Gastroesophageal sphincter (tissue), 4 donors: ENCODE measurements around the gene MRFAP1. TPM values are rescaled to one million over a fixed set of nuclear protein-coding genes. Genes with fewer than 3 reads are reported as not detected.

Experiments
- ATAC-seq: fragments of 150-250 bp; one replicate; pipeline ENCODE4 v1.9.1; 2016; ENCODE audit warnings: mild to moderate bottlenecking, moderate library complexity
- H3K27ac ChIP-seq, 4 donors: fragments of 200-600 bp; sonication (generic) in 3 of 4; 1 replicate in 3 of 4; 2 replicates in 1 of 4; pipeline ENCODE4 v1.5.1; 2016 to 2019
- H3K27me3 ChIP-seq: fragments of 200-600 bp; sonication (generic); one replicate; pipeline ENCODE4 v1.5.1; 2019
- H3K36me3 ChIP-seq, 2 donors: fragments of 200-600 bp; sonication (generic); one replicate each; pipeline ENCODE4 v1.5.1; 2019; ENCODE audit warnings: control low read depth in 1 of 2
- H3K4me1 ChIP-seq, 3 donors: fragments of 200-600 bp; sonication (generic); 1 replicate in 2 of 3; 2 replicates in 1 of 3; pipeline ENCODE4 v1.5.1; 2016 to 2019; ENCODE audit warnings: control low read depth in 2 of 3
- H3K4me3 ChIP-seq, 2 donors: fragments of 200-600 bp; sonication (generic); one replicate each; pipeline ENCODE4 v1.5.1; 2019; ENCODE audit warnings: mild to moderate bottlenecking in 1 of 2, moderate library complexity in 1 of 2
- H3K9me3 ChIP-seq, 3 donors: fragments of 200-600 bp; sonication (generic); one replicate each; pipeline ENCODE4 v1.5.1; 2017 to 2019; ENCODE audit warnings: control low read depth in 2 of 3
- EP300 ChIP-seq: sonication (generic); formaldehyde crosslinking; IDR thresholded peaks from one replicate; pipeline ENCODE4 v1.6.1; 2017; ENCODE audit warnings: antibody characterized with exemption, mild to moderate bottlenecking
- POLR2A ChIP-seq, 2 donors: fragments of 450-650 bp; IDR thresholded peaks; one replicate each; pipeline ENCODE4 v1.6.1; 2017; ENCODE audit warnings: antibody characterized with exemption in 2 of 2, mild to moderate bottlenecking in 2 of 2, moderate library complexity in 1 of 2
- POLR2AphosphoS5 ChIP-seq: sonication (generic); formaldehyde crosslinking; IDR thresholded peaks from one replicate; pipeline ENCODE4 v1.6.1; 2017; ENCODE audit warnings: antibody characterized with exemption
- WGBS, 2 donors: methylation state at CpG; one replicate each; pipeline ENCODE4 v1.1.5; 2018; ENCODE audit warnings: low coverage in 1 of 2; 5-methylcytosine and 5-hydroxymethylcytosine counted together
- total RNA-seq, 4 donors: library from RNA; depleted of rRNA; stranded (reverse); fragments of >200 nt; gene quantifications; one replicate each; pipeline ENCODE4 v1.1.0, GENCODE V29; 2016
- TF ChIP-seq, protein P1 (sequence below), 4 experiments: fragments of 200-600 bp in 2 of 4; fragments of 450-650 bp in 2 of 4; sonication (generic) in 1 of 4; IDR thresholded peaks; one replicate each; pipeline ENCODE4 v1.5.1; 2017 to 2019; ENCODE audit warnings: antibody characterized with exemption in 4 of 4, mild to moderate bottlenecking in 2 of 4, moderate library complexity in 2 of 4

MRFAP1 gene
- total RNA-seq, result 100 to 1,000 TPM; 202 to 358 (median 277) TPM

GRCh38 chr4:6640292-6641163 is at the start of gene MRFAP1:
MRFAP1 (plus strand) TSS chr4:6640685; CDS start chr4:6640863, 178 bp downstream.
- peak; percentile 95 for ATAC-seq
- H3K9me3 ChIP-seq, result no peaks in the 10 kb centered on the region
- H3K27me3 ChIP-seq, result no peaks in the 10 kb centered on the region
- peaks cover 9 to 47% (median 21%) of the 10 kb centered on the region in 3 donors for H3K4me1 ChIP-seq
- peak within 1 kb of the TSS; percentile 74 to 91 (median 87) for H3K27ac ChIP-seq
- H3K36me3 ChIP-seq, result peaks cover 0 to 20% of the 10 kb centered on the region in 2 donors
- WGBS, 2 donors, result 0 to 1% methylated on average over 1 to 28 of the region's 90 CpGs
- H3K4me3 ChIP-seq, result peak within 1 kb of the TSS; percentile 56 to 61
- TF ChIP-seq, protein P1, sequence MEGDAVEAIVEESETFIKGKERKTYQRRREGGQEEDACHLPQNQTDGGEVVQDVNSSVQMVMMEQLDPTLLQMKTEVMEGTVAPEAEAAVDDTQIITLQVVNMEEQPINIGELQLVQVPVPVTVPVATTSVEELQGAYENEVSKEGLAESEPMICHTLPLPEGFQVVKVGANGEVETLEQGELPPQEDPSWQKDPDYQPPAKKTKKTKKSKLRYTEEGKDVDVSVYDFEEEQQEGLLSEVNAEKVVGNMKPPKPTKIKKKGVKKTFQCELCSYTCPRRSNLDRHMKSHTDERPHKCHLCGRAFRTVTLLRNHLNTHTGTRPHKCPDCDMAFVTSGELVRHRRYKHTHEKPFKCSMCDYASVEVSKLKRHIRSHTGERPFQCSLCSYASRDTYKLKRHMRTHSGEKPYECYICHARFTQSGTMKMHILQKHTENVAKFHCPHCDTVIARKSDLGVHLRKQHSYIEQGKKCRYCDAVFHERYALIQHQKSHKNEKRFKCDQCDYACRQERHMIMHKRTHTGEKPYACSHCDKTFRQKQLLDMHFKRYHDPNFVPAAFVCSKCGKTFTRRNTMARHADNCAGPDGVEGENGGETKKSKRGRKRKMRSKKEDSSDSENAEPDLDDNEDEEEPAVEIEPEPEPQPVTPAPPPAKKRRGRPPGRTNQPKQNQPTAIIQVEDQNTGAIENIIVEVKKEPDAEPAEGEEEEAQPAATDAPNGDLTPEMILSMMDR (IDR thresholded peaks at IDR 0.05), result peak in 2 of 4 experiments; percentile 2 to 8
- TF ChIP-seq POLR2AphosphoS5, result peak; percentile 83
- no peak for TF ChIP-seq EP300
- peak; percentile 69 to 76 for TF ChIP-seq POLR2A (IDR thresholded peaks at IDR 0.05)

DNA sequence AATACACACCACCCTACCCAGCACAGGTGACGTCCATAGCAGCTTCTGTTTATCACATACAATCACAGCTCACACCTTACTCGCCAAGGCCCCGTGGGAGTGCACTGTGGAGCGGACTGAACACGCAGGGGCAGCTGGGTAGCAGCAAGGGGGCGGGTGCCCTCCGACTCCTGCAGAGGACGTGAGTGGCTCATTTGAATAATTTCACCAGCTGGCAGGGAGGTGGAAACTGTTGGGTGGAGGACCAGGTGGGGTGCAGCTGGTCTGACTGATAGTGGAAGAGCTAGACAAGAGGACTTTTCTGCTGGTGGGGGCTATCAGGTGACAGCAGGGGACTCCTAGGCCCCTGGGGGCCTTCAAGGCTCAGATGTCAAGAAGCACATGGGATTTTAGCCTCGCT is 49.2 kb upstream of the MRFAP1 start:
- Histone ChIP-seq H3K9me3 (no peaks in the 10 kb centered on the region), H3K36me3 (peaks cover 0 to 96% of the 10 kb centered on the region in 2 donors), H3K4me1 (no peaks in the 10 kb centered on the region), H3K27me3 (no peaks in the 10 kb centered on the region), H3K27ac (no peak overlapping the region), H3K4me3 (no peak overlapping the region)
- no peak for ATAC-seq
- WGBS, 2 donors, result 100% methylated on average over 6 of the region's 9 CpGs; no CpG with 5 or more reads in 1 of the 2 donors
- TF ChIP-seq POLR2A (IDR thresholded peaks at IDR 0.05), result no peak
- TF ChIP-seq POLR2AphosphoS5, result no peak
- TF ChIP-seq, protein P1 (IDR thresholded peaks at IDR 0.05), result no peak
- no peak for TF ChIP-seq EP300

DNA sequence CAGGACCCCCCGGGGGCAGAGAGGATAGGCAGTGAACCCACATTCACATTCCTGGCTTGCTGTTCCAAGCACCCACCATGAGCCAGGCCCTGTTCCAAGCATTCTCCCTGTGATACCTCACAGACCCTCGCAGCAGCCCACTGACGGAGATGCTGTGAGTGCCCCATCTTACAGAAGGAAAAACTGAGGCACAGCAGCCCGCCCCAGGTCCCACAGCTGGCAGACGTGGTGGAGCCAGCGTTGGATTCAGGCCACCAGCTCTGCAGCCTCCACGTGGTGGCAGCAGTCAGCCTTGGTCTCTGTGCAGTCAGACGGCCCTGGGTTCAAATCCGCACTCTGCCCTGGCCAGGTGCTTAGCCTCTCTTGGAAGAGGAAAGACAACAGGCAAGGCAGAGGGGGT is 48.7 kb upstream of the MRFAP1 start:
- H3K9me3 ChIP-seq, result no peaks in the 10 kb centered on the region
- WGBS, 2 donors, result 100% methylated on average over 1 of the region's 9 CpGs; no CpG with 5 or more reads in 1 of the 2 donors
- TF ChIP-seq POLR2A (IDR thresholded peaks at IDR 0.05) (no peak), EP300 (no peak), POLR2AphosphoS5 (no peak)
- TF ChIP-seq, protein P1 (IDR thresholded peaks at IDR 0.05), result no peak

GRCh38 chr4:6592804-6593563 is 47.5 kb upstream of the MRFAP1 start:
- no peak overlapping the region for H3K4me3 ChIP-seq
- TF ChIP-seq, protein P1 (IDR thresholded peaks at IDR 0.05), result no peak
- H3K27me3 ChIP-seq, result no peaks in the 10 kb centered on the region
- no peak overlapping the region for H3K27ac ChIP-seq
- WGBS, 2 donors, result 80 to 95% methylated on average over 1 to 4 of the region's 16 CpGs
- no peaks in the 10 kb centered on the region for H3K4me1 ChIP-seq
- ATAC-seq, result no peak
- peaks cover 0 to 95% of the 10 kb centered on the region in 2 donors for H3K36me3 ChIP-seq
- no peaks in the 10 kb centered on the region for H3K9me3 ChIP-seq

More for the DNA sequence above, 48.7 kb upstream of the MRFAP1 start:
- H3K36me3 ChIP-seq, result peaks cover 0 to 95% of the 10 kb centered on the region in 2 donors
- H3K4me3 ChIP-seq, result no peak overlapping the region
- no peaks in the 10 kb centered on the region for H3K27me3 ChIP-seq
- H3K4me1 ChIP-seq, result no peaks in the 10 kb centered on the region
- no peak for ATAC-seq
- no peak overlapping the region for H3K27ac ChIP-seq
